HCT116 (cell line): ENCODE measurements around the gene TCEAL5. TPM values are rescaled to one million over a fixed set of nuclear protein-coding genes. Genes with fewer than 3 reads are reported as not detected.
A peak's percentile ranks its signal among the peaks of the same experiment; 100 is the strongest.

Experiments
- ATAC-seq: fragments of 200-7000 bp; cut with Tn5 transposase; 2 replicates; pipeline ENCODE4 v1.9.1; 2020; ENCODE audit warnings: mild to moderate bottlenecking, moderate library complexity
- BruUV-seq: library from RNA; stranded (reverse); fragments of 400-500 nt; replicated peaks from 2 replicates; lab custom pipeline; 2021; lab: Mats Ljungman, UMichigan
- CTCF ChIA-PET: fragments of 300-600 bp; sonication (Branson Sonifier 250); formaldehyde crosslinking; loops from one replicate; lab custom pipeline; 2021; ENCODE audit warnings: antibody characterized with exemption; lab: Charles Lee
- POLR2A ChIA-PET: fragments of 300-600, 350-600 bp; sonication (Branson Sonifier 250); formaldehyde crosslinking; loops from one replicate; lab custom pipeline; 2021; ENCODE audit warnings: antibody characterized with exemption; lab: Charles Lee
- RAD21 ChIA-PET, 2 experiments: fragments of 300-600 bp; sonication (Branson Sonifier 250); formaldehyde crosslinking; loops; one replicate each; lab custom pipeline; 2023; ENCODE audit warnings: low total read pairs in 2 of 2; ENCODE audit not compliant: uncharacterized antibody in 2 of 2, unreplicated experiment in 2 of 2, low non-redundant PET in 1 of 2; lab: Charles Lee
- DNase-seq: peaks from one replicate; pipeline ENCODE4 v3.0.0-alpha.2; 2010; ENCODE audit warnings: low read depth, low spot score
- H2AFZ ChIP-seq: fragments of 200-600 bp; shearing (Covaris generic), sonication (generic); 2 replicates; pipeline ENCODE4 v1.6.1; 2017; ENCODE audit warnings: low read depth, mixed run types, mixed read lengths, antibody characterized with exemption, low read length; ENCODE audit not compliant: poor library complexity, severe bottlenecking
- H3K27ac ChIP-seq: 2 replicates; pipeline ENCODE4 v1.5.1; 2012; ENCODE audit warnings: low read depth, low read length
- H3K27me3 ChIP-seq: fragments of 200-600 bp; sonication (generic); 2 replicates; pipeline ENCODE4 v1.6.1; 2016; ENCODE audit warnings: mixed run types, low read length, mixed read lengths; ENCODE audit not compliant: insufficient read depth
- H3K36me3 ChIP-seq, 2 experiments: fragments of 200-500 bp in 1 of 2; fragments of 200-600 bp in 1 of 2; sonication (Bioruptor generic) in 1 of 2; sonication (generic) in 1 of 2; 2 replicates each; pipeline versions ENCODE4 v1.5.1 to v1.6.1; 2014 to 2016; ENCODE audit warnings: low read length in 2 of 2, inconsistent platforms in 1 of 2, mixed read lengths in 1 of 2, mixed run types in 1 of 2; ENCODE audit not compliant: insufficient read depth in 2 of 2, control insufficient read depth in 1 of 2
- H3K4me1 ChIP-seq, 2 experiments: fragments of 200-600 bp in 1 of 2; sonication (generic) in 1 of 2; 2 replicates each; pipeline versions ENCODE4 v1.5.1 to v1.6.1; 2012 to 2017; ENCODE audit warnings: low read length in 2 of 2, inconsistent platforms in 1 of 2, mild to moderate bottlenecking in 1 of 2, mixed read lengths in 1 of 2, mixed run types in 1 of 2, moderate library complexity in 1 of 2; ENCODE audit not compliant: insufficient read depth in 2 of 2, control insufficient read depth in 1 of 2
- H3K4me2 ChIP-seq: fragments of 200-600 bp; sonication (generic); 2 replicates; pipeline ENCODE4 v1.6.1; 2017; ENCODE audit warnings: mixed run types, low read length, mixed read lengths
- H3K4me3 ChIP-seq, 2 experiments: fragments of 200-600 bp in 1 of 2; sonication (generic) in 1 of 2; replicated peaks in 1 of 2; 2 replicates each; pipeline ENCODE4 v1.5.1; 2011 to 2016; ENCODE audit warnings: low read length in 2 of 2, control low read depth in 1 of 2, low read depth in 1 of 2, mild to moderate bottlenecking in 1 of 2, mixed read lengths in 1 of 2, mixed run types in 1 of 2
- H3K79me2 ChIP-seq: fragments of 200-600 bp; sonication (generic); 2 replicates; pipeline ENCODE4 v1.6.1; 2017; ENCODE audit warnings: mild to moderate bottlenecking, mixed run types, low read length, moderate library complexity, mixed read lengths; ENCODE audit not compliant: insufficient read depth
- H3K9ac ChIP-seq: fragments of 200-600 bp; sonication (generic); 2 replicates; pipeline ENCODE4 v1.6.1; 2016; ENCODE audit warnings: low read length, mixed read lengths
- H3K9me2 ChIP-seq: fragments of 200-600 bp; sonication (generic), shearing (Covaris generic); 2 replicates; pipeline ENCODE4 v1.6.1; 2017; ENCODE audit warnings: mixed run types, mild to moderate bottlenecking, moderate library complexity; ENCODE audit not compliant: insufficient read depth
- H3K9me3 ChIP-seq, 2 experiments: fragments of 200-500 bp in 1 of 2; fragments of 200-600 bp in 1 of 2; sonication (Bioruptor generic) in 1 of 2; sonication (generic) in 1 of 2; 2 replicates each; pipeline ENCODE4 v1.6.1; 2014 to 2017; ENCODE audit warnings: low read length in 2 of 2, mixed read lengths in 2 of 2, inconsistent platforms in 1 of 2, low read depth in 1 of 2, mild to moderate bottlenecking in 1 of 2, mixed run types in 1 of 2, moderate library complexity in 1 of 2; ENCODE audit not compliant: control insufficient read depth in 1 of 2, insufficient read depth in 1 of 2
- H4K20me1 ChIP-seq: fragments of 200-600 bp; sonication (generic), shearing (Covaris generic); 2 replicates; pipeline ENCODE4 v1.6.1; 2017; ENCODE audit warnings: mixed run types, mild to moderate bottlenecking, moderate library complexity; ENCODE audit not compliant: insufficient read depth
- CBX3 ChIP-seq: IDR thresholded peaks from 2 replicates; pipeline ENCODE4 v1.6.1; 2012; ENCODE audit warnings: low read depth
- EGR1 ChIP-seq: IDR thresholded peaks from 2 replicates; pipeline ENCODE4 v1.6.1; 2012; ENCODE audit warnings: low read depth
- ELF1 ChIP-seq: IDR thresholded peaks from 2 replicates; pipeline ENCODE4 v1.6.1; 2012; ENCODE audit warnings: low read depth, borderline replicate concordance
- EZH2 ChIP-seq: fragments of 200-600 bp; sonication (generic); IDR thresholded peaks from 2 replicates; pipeline ENCODE4 v1.6.1; 2017; ENCODE audit warnings: antibody characterized with exemption, mixed run types
- FOSL1 ChIP-seq: IDR thresholded peaks from 2 replicates; pipeline ENCODE4 v1.6.1; 2012; ENCODE audit warnings: low read depth
- POLR2AphosphoS5 ChIP-seq: IDR thresholded peaks from 2 replicates; pipeline ENCODE4 v1.6.1; 2011; ENCODE audit warnings: mild to moderate bottlenecking, low read depth, low read length, moderate library complexity
- RAD21 ChIP-seq: IDR thresholded peaks from 2 replicates; pipeline ENCODE4 v1.6.1; 2012; ENCODE audit warnings: low read depth, mild to moderate bottlenecking
- SIN3A ChIP-seq: IDR thresholded peaks from 2 replicates; pipeline ENCODE4 v1.6.1; 2012; ENCODE audit warnings: low read depth
- SP1 ChIP-seq: IDR thresholded peaks from 2 replicates; pipeline ENCODE4 v1.6.1; 2012; ENCODE audit warnings: low read depth
- intact Hi-C: fragments of 100-400 bp; cut with micrococcal nuclease; formaldehyde crosslinking; loops from 2 replicates; pipeline ENCODE4 v1.10.0; 2022
- total RNA-seq: library from RNA; stranded (reverse); gene quantifications from one replicate; pipeline ENCODE4 v1.2.1, GENCODE V29; 2021; ENCODE audit not compliant: unreplicated experiment
- TF ChIP-seq, protein P1 (sequence below): IDR thresholded peaks from 2 replicates; pipeline ENCODE4 v1.6.1; 2012; ENCODE audit warnings: low read depth
- TF ChIP-seq, protein P2 (sequence below): IDR thresholded peaks from 2 replicates; pipeline ENCODE4 v1.6.1; 2012
- TF ChIP-seq, protein P3 (sequence below), 3 experiments: fragments of 200-600 bp in 1 of 3; sonication (generic) in 1 of 3; IDR thresholded peaks in 2 of 3; conservative IDR thresholded peaks in 1 of 3; 2 replicates each; pipeline ENCODE4 v1.5.1; 2012 to 2017; ENCODE audit warnings: low read depth in 2 of 3, low read length in 2 of 3, antibody characterized with exemption in 1 of 3, borderline replicate concordance in 1 of 3, control low read depth in 1 of 3, mild to moderate bottlenecking in 1 of 3, mixed read lengths in 1 of 3, mixed run types in 1 of 3, moderate library complexity in 1 of 3; ENCODE audit not compliant: insufficient read depth in 1 of 3

TCEAL5 gene
- total RNA-seq, 1 experiment from 2014 or later, result not detected

DNA sequence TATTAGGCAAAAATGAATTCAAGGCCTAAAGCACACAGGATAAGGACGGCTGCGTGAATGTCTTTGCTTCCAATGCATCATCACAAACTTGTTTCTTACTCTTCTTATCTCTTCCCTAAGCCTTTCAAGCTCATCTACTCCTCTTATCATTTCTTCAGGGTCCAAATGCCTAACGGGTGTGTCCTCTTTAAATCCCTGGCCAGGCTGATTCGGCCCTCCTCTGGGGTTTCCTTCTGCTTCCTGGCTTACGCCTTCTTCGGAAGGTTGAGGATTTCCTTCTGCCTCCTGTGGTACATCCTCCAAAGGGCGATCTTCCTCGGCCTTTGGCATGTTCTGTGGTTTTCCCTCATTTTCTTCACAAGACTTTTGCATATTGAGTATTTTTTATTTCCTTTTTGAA, 22.9 kb downstream of the TCEAL5 start:
- ChIA-PET POLR2A (no interaction called here), CTCF (no interaction called here)
- BruUV-seq, result TSS peak; percentile 67

More for the DNA sequence above, 22.9 kb downstream of the TCEAL5 start:
- Histone ChIP-seq H3K9ac (peak overlapping the region; percentile 84), H3K27ac (peak overlapping the region; percentile 89), H3K27me3 (no peaks in the 10 kb centered on the region), H3K79me2 (peaks cover 19% of the 10 kb centered on the region), H4K20me1 (no peaks in the 10 kb centered on the region), H3K4me1 (peaks cover 3 to 15% of the 10 kb centered on the region in 2 experiments; a peak in 2 of 4 replicates), H3K9me2 (no peaks in the 10 kb centered on the region), H3K4me3 (peak overlapping the region; percentile 78 to 82), H2AFZ (no peak overlapping the region), H3K36me3 (no peaks in the 10 kb centered on the region), H3K9me3 (no peaks in the 10 kb centered on the region), H3K4me2 (peak overlapping the region; percentile 80)
- intact Hi-C loops, result no loop called here
- RAD21 ChIA-PET, result no interaction called here
- 0 out of 2 replicates have a peak, but pooled peaks have one; percentile 33 for ATAC-seq
- no peak for DNase-seq
- TF ChIP-seq POLR2AphosphoS5, result no peak
- TF ChIP-seq SIN3A, result no peak
- no peak for TF ChIP-seq CBX3
- TF ChIP-seq RAD21, result no peak
- TF ChIP-seq, protein P1, sequence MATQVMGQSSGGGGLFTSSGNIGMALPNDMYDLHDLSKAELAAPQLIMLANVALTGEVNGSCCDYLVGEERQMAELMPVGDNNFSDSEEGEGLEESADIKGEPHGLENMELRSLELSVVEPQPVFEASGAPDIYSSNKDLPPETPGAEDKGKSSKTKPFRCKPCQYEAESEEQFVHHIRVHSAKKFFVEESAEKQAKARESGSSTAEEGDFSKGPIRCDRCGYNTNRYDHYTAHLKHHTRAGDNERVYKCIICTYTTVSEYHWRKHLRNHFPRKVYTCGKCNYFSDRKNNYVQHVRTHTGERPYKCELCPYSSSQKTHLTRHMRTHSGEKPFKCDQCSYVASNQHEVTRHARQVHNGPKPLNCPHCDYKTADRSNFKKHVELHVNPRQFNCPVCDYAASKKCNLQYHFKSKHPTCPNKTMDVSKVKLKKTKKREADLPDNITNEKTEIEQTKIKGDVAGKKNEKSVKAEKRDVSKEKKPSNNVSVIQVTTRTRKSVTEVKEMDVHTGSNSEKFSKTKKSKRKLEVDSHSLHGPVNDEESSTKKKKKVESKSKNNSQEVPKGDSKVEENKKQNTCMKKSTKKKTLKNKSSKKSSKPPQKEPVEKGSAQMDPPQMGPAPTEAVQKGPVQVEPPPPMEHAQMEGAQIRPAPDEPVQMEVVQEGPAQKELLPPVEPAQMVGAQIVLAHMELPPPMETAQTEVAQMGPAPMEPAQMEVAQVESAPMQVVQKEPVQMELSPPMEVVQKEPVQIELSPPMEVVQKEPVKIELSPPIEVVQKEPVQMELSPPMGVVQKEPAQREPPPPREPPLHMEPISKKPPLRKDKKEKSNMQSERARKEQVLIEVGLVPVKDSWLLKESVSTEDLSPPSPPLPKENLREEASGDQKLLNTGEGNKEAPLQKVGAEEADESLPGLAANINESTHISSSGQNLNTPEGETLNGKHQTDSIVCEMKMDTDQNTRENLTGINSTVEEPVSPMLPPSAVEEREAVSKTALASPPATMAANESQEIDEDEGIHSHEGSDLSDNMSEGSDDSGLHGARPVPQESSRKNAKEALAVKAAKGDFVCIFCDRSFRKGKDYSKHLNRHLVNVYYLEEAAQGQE, result no peak
- no peak for TF ChIP-seq EGR1
- no peak for TF ChIP-seq EZH2
- TF ChIP-seq ELF1, result no peak
- TF ChIP-seq SP1, result no peak
- TF ChIP-seq, protein P2, sequence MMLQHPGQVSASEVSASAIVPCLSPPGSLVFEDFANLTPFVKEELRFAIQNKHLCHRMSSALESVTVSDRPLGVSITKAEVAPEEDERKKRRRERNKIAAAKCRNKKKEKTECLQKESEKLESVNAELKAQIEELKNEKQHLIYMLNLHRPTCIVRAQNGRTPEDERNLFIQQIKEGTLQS, result no peak
- TF ChIP-seq, protein P3, sequence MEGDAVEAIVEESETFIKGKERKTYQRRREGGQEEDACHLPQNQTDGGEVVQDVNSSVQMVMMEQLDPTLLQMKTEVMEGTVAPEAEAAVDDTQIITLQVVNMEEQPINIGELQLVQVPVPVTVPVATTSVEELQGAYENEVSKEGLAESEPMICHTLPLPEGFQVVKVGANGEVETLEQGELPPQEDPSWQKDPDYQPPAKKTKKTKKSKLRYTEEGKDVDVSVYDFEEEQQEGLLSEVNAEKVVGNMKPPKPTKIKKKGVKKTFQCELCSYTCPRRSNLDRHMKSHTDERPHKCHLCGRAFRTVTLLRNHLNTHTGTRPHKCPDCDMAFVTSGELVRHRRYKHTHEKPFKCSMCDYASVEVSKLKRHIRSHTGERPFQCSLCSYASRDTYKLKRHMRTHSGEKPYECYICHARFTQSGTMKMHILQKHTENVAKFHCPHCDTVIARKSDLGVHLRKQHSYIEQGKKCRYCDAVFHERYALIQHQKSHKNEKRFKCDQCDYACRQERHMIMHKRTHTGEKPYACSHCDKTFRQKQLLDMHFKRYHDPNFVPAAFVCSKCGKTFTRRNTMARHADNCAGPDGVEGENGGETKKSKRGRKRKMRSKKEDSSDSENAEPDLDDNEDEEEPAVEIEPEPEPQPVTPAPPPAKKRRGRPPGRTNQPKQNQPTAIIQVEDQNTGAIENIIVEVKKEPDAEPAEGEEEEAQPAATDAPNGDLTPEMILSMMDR (IDR thresholded peaks at IDR 0.05 in 2 of 3, conservative IDR thresholded peaks at IDR 0.05 in 1 of 3; ENCODE audit: borderline replicate concordance in 1 of 3, insufficient read depth in 1 of 3, low read depth in 2 of 3, low read length in 2 of 3), result no peak
- no peak for TF ChIP-seq FOSL1
